Measurements from ENCODE around the gene TRIO. TPM values are rescaled to one million over a fixed set of nuclear protein-coding genes. Genes with fewer than 3 reads are reported as not detected.

TRIO gene
- total and polyA plus RNA-seq, 2 donors (not counting 3 experiments of a cell fraction or from before 2014, with no cell fraction given), result 82.9 to 248 TPM

DNA sequence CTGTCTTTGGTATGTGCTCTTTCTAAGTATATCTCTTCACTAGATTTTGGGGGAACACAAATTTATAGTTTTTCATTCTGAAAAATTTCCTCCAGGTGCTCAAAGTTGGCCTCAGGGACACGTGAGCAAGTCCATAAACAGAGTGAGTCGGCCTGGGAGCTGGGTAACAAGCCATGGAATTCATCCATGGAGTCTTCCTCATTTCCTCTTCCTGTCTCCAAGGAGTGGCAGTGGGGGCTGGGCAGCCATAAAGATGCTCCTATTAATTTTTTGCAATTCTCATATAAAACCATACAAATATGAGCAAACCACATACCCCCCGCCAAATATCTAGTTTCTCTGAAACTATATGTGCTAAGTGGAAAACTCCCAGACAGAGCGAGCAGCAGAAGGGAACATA is 301.9 kb downstream of the TRIO start:
- Histone ChIP-seq H3K27ac (ENCODE audit: insufficient read depth, low read depth, low read length) (peak overlapping the region; percentile 73), H3K4me3 (replicated peaks in 1 of 3; ENCODE audit: insufficient read depth in 1 of 3, low read depth in 1 of 3, low read length in 3 of 3) (no peak overlapping the region), H3K4me1 (ENCODE audit: control insufficient read depth, extremely low read depth, insufficient read depth, low read length) (peaks cover 98% of the 10 kb centered on the region), H3K9me3 (replicated peaks; ENCODE audit: control insufficient read depth, insufficient read depth, low read length) (no peaks in the 10 kb centered on the region), H3K9me1 (replicated peaks; ENCODE audit: control insufficient read depth, extremely low read depth, insufficient read depth, low read length) (no peaks in the 10 kb centered on the region), H4K20me1 (replicated peaks; ENCODE audit: control insufficient read depth, extremely low read depth, insufficient read depth, low read length) (no peaks in the 10 kb centered on the region), H3K79me2 (ENCODE audit: control insufficient read depth, insufficient read depth, low read length) (peaks cover 47% of the 10 kb centered on the region), H3K9ac (replicated peaks; ENCODE audit: extremely low read depth, insufficient read depth, low read length) (peak overlapping the region; percentile 59), H3K4me2 (ENCODE audit: insufficient read depth, low read length) (peak overlapping the region; percentile 91), H2AFZ (ENCODE audit: low read depth, low read length) (no peak overlapping the region), H3K36me3 (ENCODE audit: control insufficient read depth in 2 of 2, extremely low read depth in 1 of 2, insufficient read depth in 2 of 2, low read length in 2 of 2) (no peaks in the 10 kb centered on the region), H3K27me3 (ENCODE audit: control insufficient read depth in 2 of 2, insufficient read depth in 2 of 2, low read length in 2 of 2) (no peaks in the 10 kb centered on the region)
- intact Hi-C loops (cut with micrococcal nuclease), result no loop called here
- dilution Hi-C loops (cut with MboI; ENCODE audit: extremely low pct_ligation_motif_present, low sequenced_read_pairs), result no loop called here
- BruUV-seq (replicated peaks), result no TSS peak
- FAIRE-seq, result no peak
- ChIA-PET CTCF (interaction anchor here (0.9 kb wide), 1 partner anchor 47 kb away, joined by 3 read pairs; no protein-coding TSS in a partner anchor), POLR2A (no interaction called here)
- DNase-seq (ENCODE audit: low read depth, low spot score), result peak; percentile 67
- no peak for TF ChIP-seq MYC (IDR thresholded peaks at IDR 0.05; ENCODE audit: low read depth, low read length)
- TF ChIP-seq, protein P1, sequence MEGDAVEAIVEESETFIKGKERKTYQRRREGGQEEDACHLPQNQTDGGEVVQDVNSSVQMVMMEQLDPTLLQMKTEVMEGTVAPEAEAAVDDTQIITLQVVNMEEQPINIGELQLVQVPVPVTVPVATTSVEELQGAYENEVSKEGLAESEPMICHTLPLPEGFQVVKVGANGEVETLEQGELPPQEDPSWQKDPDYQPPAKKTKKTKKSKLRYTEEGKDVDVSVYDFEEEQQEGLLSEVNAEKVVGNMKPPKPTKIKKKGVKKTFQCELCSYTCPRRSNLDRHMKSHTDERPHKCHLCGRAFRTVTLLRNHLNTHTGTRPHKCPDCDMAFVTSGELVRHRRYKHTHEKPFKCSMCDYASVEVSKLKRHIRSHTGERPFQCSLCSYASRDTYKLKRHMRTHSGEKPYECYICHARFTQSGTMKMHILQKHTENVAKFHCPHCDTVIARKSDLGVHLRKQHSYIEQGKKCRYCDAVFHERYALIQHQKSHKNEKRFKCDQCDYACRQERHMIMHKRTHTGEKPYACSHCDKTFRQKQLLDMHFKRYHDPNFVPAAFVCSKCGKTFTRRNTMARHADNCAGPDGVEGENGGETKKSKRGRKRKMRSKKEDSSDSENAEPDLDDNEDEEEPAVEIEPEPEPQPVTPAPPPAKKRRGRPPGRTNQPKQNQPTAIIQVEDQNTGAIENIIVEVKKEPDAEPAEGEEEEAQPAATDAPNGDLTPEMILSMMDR (IDR thresholded peaks at IDR 0.05; ENCODE audit: extremely low read depth in 1 of 2, insufficient read depth in 1 of 2, low read depth in 1 of 2, low read length in 2 of 2), result no peak
- no peak for TF ChIP-seq EZH2 (IDR thresholded peaks at IDR 0.05; ENCODE audit: borderline replicate concordance, low read depth, low read length, severe bottlenecking)
- TF ChIP-seq POLR2AphosphoS5 (IDR thresholded peaks at IDR 0.05; ENCODE audit: insufficient read depth, low read depth, low read length), result no peak
- peak; percentile 62 for TF ChIP-seq FOS (IDR thresholded peaks at IDR 0.05; ENCODE audit: borderline replicate concordance, insufficient read depth, low read length)
- no peak for TF ChIP-seq GATA2 (IDR thresholded peaks at IDR 0.05; ENCODE audit: insufficient read depth, insufficient read length, low read depth, low read length)
- no peak for TF ChIP-seq POLR2A (IDR thresholded peaks at IDR 0.05; ENCODE audit: low read depth, low read length)
- TF ChIP-seq, protein P2, sequence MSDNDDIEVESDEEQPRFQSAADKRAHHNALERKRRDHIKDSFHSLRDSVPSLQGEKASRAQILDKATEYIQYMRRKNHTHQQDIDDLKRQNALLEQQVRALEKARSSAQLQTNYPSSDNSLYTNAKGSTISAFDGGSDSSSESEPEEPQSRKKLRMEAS (IDR thresholded peaks at IDR 0.05; ENCODE audit: insufficient read depth, insufficient read length), result peak; percentile 30
- TF ChIP-seq JUN (IDR thresholded peaks at IDR 0.05; ENCODE audit: borderline replicate concordance, insufficient read depth, insufficient read length, low read depth), result peak; percentile 18
